Progenitor cell of endocrine pancreas (in vitro differentiated cells): ENCODE data around the gene ZMYM1. TPM values are rescaled to one million over a fixed set of nuclear protein-coding genes. Genes with fewer than 3 reads are reported as not detected.

Experiments used
- DNase-seq: peaks from one replicate; pipeline ENCODE4 v3.0.0; 2021; ENCODE audit warnings: low spot score; ENCODE audit not compliant: unreplicated experiment
- H3K27ac Mint-ChIP-seq: 2 replicates; pipeline ENCODE4 v1.8.0; 2021; ENCODE audit warnings: mild to moderate bottlenecking, moderate library complexity, mixed read lengths
- H3K27me3 Mint-ChIP-seq: 2 replicates; pipeline ENCODE4 v1.8.0; 2021; ENCODE audit warnings: mixed read lengths
- H3K36me3 Mint-ChIP-seq: 2 replicates; pipeline ENCODE4 v1.8.0; 2022; ENCODE audit warnings: mixed read lengths; ENCODE audit not compliant: insufficient read depth
- H3K4me1 Mint-ChIP-seq: 2 replicates; pipeline ENCODE4 v1.8.0; 2021; ENCODE audit warnings: low read depth, mixed read lengths
- H3K4me3 Mint-ChIP-seq: 2 replicates; pipeline ENCODE4 v1.8.0; 2021; ENCODE audit warnings: low read depth, mild to moderate bottlenecking, moderate library complexity, mixed read lengths
- H3K9me3 Mint-ChIP-seq: 2 replicates; pipeline ENCODE4 v1.8.0; 2021; ENCODE audit warnings: low read depth, mixed read lengths
- total RNA-seq: library from RNA; stranded (reverse); gene quantifications from 2 replicates; pipeline ENCODE4 v1.2.1, GENCODE V29; 2021
- TF ChIP-seq, protein P1 (sequence below): fragments of 200-600 bp; sonication (generic); IDR thresholded peaks from one replicate; pipeline ENCODE4 v1.5.0; 2021; ENCODE audit warnings: antibody characterized with exemption, mild to moderate bottlenecking; ENCODE audit not compliant: unreplicated experiment

The ZMYM1 gene
- total RNA-seq, 1 donor from 2014 or later, result 34.1 TPM

DNA sequence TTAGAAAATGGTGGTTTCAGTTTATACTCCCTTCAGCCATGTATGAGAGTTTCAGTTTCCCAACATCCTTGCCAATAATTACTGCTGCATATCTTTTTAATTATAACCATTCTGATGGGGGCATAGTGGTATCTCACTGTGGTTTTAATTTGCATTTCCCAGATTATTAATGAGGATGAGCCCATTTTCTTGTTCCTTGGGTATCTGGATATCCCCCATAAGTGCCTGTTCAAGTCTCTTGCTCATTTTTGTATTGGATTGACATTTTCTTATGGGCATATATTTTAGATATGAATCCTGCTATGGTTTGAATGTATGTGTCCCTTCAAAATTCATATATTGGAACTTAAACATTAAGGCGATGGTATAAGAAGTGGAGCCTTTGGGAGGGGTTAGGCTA lies 45.8 kb upstream of the ZMYM1 start:
- DNase-seq, result no peak
- H3K4me1 Mint-ChIP-seq, result peaks cover 15% of the 10 kb centered on the region
- TF ChIP-seq, protein P1, sequence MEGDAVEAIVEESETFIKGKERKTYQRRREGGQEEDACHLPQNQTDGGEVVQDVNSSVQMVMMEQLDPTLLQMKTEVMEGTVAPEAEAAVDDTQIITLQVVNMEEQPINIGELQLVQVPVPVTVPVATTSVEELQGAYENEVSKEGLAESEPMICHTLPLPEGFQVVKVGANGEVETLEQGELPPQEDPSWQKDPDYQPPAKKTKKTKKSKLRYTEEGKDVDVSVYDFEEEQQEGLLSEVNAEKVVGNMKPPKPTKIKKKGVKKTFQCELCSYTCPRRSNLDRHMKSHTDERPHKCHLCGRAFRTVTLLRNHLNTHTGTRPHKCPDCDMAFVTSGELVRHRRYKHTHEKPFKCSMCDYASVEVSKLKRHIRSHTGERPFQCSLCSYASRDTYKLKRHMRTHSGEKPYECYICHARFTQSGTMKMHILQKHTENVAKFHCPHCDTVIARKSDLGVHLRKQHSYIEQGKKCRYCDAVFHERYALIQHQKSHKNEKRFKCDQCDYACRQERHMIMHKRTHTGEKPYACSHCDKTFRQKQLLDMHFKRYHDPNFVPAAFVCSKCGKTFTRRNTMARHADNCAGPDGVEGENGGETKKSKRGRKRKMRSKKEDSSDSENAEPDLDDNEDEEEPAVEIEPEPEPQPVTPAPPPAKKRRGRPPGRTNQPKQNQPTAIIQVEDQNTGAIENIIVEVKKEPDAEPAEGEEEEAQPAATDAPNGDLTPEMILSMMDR, result no peak
- peaks cover 4% of the 10 kb centered on the region for H3K36me3 Mint-ChIP-seq
- H3K27ac Mint-ChIP-seq, result no peak overlapping the region
- H3K9me3 Mint-ChIP-seq, result peaks cover 13% of the 10 kb centered on the region
- H3K27me3 Mint-ChIP-seq, result peaks cover 4% of the 10 kb centered on the region
- H3K4me3 Mint-ChIP-seq, result no peak overlapping the region

DNA sequence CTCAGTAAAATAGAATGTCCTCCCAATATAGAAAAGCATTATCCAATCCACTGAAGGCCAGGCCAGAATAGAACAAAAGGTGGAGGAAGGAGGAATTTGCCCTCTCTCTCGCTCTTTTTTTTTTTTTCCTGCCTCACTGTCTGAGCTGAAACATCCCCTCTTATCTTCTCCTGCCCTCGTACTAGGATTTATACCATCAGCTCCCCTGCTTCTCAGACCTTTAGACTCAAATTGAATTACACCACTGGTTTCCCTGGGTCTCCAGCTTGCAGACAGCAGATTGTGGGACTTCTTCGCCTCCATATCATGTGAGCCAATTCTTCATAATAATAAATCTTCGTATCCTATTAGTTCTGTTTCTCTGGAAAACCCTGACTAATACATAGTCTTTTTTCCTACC lies 42.6 kb upstream of the ZMYM1 start:
- Mint-ChIP-seq H3K4me3 (no peak overlapping the region), H3K9me3 (peaks cover 13% of the 10 kb centered on the region), H3K27me3 (peaks cover 6% of the 10 kb centered on the region), H3K4me1 (no peaks in the 10 kb centered on the region), H3K27ac (no peak overlapping the region), H3K36me3 (peaks cover 1% of the 10 kb centered on the region)
- DNase-seq, result no peak
- TF ChIP-seq, protein P1, result no peak

DNA sequence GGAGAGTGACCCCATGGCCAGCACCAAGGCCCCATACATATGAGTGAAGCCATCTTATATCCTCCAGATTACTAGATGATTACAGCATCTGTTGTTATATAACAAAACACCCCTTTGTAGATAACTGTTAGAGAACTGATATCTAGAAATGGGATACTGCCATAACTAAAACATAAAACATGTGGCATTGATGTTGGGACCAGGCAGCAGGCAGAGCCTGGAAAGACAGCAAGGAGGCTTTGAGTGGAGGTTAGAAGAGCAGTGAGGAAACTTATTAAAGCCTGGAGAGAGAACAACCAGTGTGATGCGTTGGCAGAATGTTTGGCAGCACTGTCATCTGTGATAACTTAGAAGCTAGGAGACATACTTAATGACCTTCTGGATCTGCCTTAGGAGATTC lies 42.0 kb upstream of the ZMYM1 start:
- H3K36me3 Mint-ChIP-seq, result peaks cover 1% of the 10 kb centered on the region
- H3K4me3 Mint-ChIP-seq, result no peak overlapping the region
- no peaks in the 10 kb centered on the region for H3K4me1 Mint-ChIP-seq
- no peak for DNase-seq
- TF ChIP-seq, protein P1, result no peak
- no peak overlapping the region for H3K27ac Mint-ChIP-seq
- H3K9me3 Mint-ChIP-seq, result peaks cover 19% of the 10 kb centered on the region
- H3K27me3 Mint-ChIP-seq, result peaks cover 9% of the 10 kb centered on the region

DNA sequence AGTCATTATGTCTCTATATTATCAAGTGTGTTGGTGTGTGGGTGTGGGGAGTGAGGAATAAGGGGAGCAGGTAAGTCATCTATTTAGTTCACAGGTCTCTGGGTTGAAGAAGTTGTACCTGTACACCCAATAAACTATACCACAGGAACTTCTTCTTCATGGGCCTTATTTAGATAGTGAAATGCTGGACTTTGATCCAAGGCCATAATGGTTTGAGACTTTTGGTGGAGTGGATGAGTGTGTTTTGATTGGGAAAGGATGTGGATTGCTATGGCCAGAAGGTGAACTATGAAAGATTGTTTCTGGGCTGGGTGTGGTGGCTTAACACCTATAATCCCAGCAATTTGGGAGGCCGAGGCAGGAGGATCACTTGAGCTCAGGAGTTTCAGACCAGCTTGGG lies 40.5 kb upstream of the ZMYM1 start:
- H3K4me3 Mint-ChIP-seq, result no peak overlapping the region
- H3K9me3 Mint-ChIP-seq, result peaks cover 16% of the 10 kb centered on the region
- H3K4me1 Mint-ChIP-seq, result no peaks in the 10 kb centered on the region
- H3K27ac Mint-ChIP-seq, result no peak overlapping the region
- H3K36me3 Mint-ChIP-seq, result no peaks in the 10 kb centered on the region
- peaks cover 14% of the 10 kb centered on the region for H3K27me3 Mint-ChIP-seq
- no peak for DNase-seq
- TF ChIP-seq, protein P1, result no peak

DNA sequence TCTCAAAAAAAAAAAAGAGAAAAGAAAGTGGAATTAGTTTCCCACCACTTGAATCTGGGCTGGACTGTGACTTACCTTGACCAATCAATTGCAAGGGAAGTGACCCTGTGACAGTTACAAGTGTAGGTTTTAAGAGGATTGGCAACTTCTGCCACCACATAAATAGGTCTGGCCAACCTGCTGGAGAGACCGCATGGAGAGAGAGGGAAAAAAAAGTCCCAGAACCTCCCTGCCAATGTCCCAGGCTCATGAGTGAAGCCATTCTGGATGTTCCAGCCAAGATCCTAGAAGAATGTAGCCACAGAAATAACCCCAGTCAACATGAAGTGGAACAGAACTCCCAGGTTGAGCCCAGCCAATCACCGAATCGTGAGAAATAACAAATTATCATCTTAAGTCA lies 35.7 kb upstream of the ZMYM1 start:
- DNase-seq, result no peak
- H3K4me3 Mint-ChIP-seq, result no peak overlapping the region
- H3K27ac Mint-ChIP-seq, result no peak overlapping the region
- H3K9me3 Mint-ChIP-seq, result peaks cover 11% of the 10 kb centered on the region
- H3K4me1 Mint-ChIP-seq, result no peaks in the 10 kb centered on the region
- TF ChIP-seq, protein P1, result no peak
- H3K36me3 Mint-ChIP-seq, result no peaks in the 10 kb centered on the region
- peaks cover 14% of the 10 kb centered on the region for H3K27me3 Mint-ChIP-seq
